Skeletal muscle satellite cell (primary cell): ENCODE data around the gene OCEL1.

Source experiments
- H3K27me3 ChIP-seq: 2 replicates; pipeline ENCODE4 v1.7.0; 2013; ENCODE audit warnings: low read length; ENCODE audit not compliant: control insufficient read depth, insufficient read depth
- H3K36me3 ChIP-seq: 2 replicates; pipeline ENCODE4 v1.7.0; 2013; ENCODE audit warnings: mild to moderate bottlenecking, control low read depth, low read length; ENCODE audit not compliant: insufficient read depth
- H3K4me1 ChIP-seq: 2 replicates; pipeline ENCODE4 v1.7.0; 2013; ENCODE audit warnings: low read length; ENCODE audit not compliant: control insufficient read depth, insufficient read depth
- H3K4me2 ChIP-seq: 2 replicates; pipeline ENCODE4 v1.7.0; 2013; ENCODE audit warnings: mild to moderate bottlenecking, low read length
- H3K4me3 ChIP-seq: 2 replicates; pipeline ENCODE4 v1.7.0; 2013; ENCODE audit warnings: low read length
- H3K9ac ChIP-seq: 2 replicates; pipeline ENCODE4 v1.7.0; 2013; ENCODE audit warnings: mild to moderate bottlenecking, low read depth, low read length, moderate library complexity
- H3K9me3 ChIP-seq: replicated peaks from 2 replicates; pipeline ENCODE4 v1.7.0; 2013; ENCODE audit warnings: mild to moderate bottlenecking, control low read depth, low read length

The OCEL1 gene

GRCh38 chr19:17213334-17213733 lies 12.7 kb upstream of the OCEL1 start:
- Histone ChIP-seq H3K4me3 (no peak overlapping the region), H3K9ac (no peak overlapping the region), H3K4me1 (peaks cover 26% of the 10 kb centered on the region), H3K27me3 (no peaks in the 10 kb centered on the region), H3K9me3 (no peaks in the 10 kb centered on the region), H3K4me2 (no peak overlapping the region), H3K36me3 (peaks cover 50% of the 10 kb centered on the region)

- Histone ChIP-seq H3K27me3 (no peaks in the 10 kb centered on the region), H3K4me1 (peaks cover 19% of the 10 kb centered on the region), H3K4me2 (peak overlapping the region; percentile 82), H3K9ac (peak overlapping the region; percentile 96), H3K4me3 (peak overlapping the region; percentile 95), H3K9me3 (no peaks in the 10 kb centered on the region), H3K36me3 (peaks cover 44% of the 10 kb centered on the region)
Measured at GRCh38 chr19:17214508-17215126, 11.4 kb upstream of the OCEL1 start.

GRCh38 chr19:17215127-17215971 lies 10.7 kb upstream of the OCEL1 start, which contains the start of gene USE1:
USE1 (plus strand) TSS chr19:17215357; CDS start chr19:17215406, 49 bp downstream.
- H3K36me3 ChIP-seq, result peaks cover 39% of the 10 kb centered on the region
- peak within 1 kb of the TSS; percentile 96 for H3K9ac ChIP-seq
- H3K4me2 ChIP-seq, result peak within 1 kb of the TSS; percentile 82
- peak within 1 kb of the TSS; percentile 95 for H3K4me3 ChIP-seq
- no peaks in the 10 kb centered on the region for H3K27me3 ChIP-seq
- H3K9me3 ChIP-seq, result no peaks in the 10 kb centered on the region
- H3K4me1 ChIP-seq, result peaks cover 21% of the 10 kb centered on the region

GRCh38 chr19:17216058-17216670 lies 9.9 kb upstream of the OCEL1 start:
- Histone ChIP-seq H3K4me1 (peaks cover 25% of the 10 kb centered on the region), H3K9ac (no peak overlapping the region), H3K9me3 (no peaks in the 10 kb centered on the region), H3K27me3 (no peaks in the 10 kb centered on the region), H3K4me2 (peak overlapping the region; percentile 82), H3K36me3 (peaks cover 33% of the 10 kb centered on the region), H3K4me3 (peak overlapping the region; percentile 95)

GRCh38 chr19:17219286-17219685 lies 6.7 kb upstream of the OCEL1 start:
- no peak overlapping the region for H3K4me2 ChIP-seq
- H3K4me3 ChIP-seq, result no peak overlapping the region
- peaks cover 13% of the 10 kb centered on the region for H3K36me3 ChIP-seq
- H3K4me1 ChIP-seq, result peaks cover 25% of the 10 kb centered on the region
- H3K9ac ChIP-seq, result no peak overlapping the region
- no peaks in the 10 kb centered on the region for H3K27me3 ChIP-seq
- H3K9me3 ChIP-seq, result no peaks in the 10 kb centered on the region

- peak overlapping the region; percentile 23 for H3K9ac ChIP-seq
- peaks cover 13% of the 10 kb centered on the region for H3K36me3 ChIP-seq
- H3K4me2 ChIP-seq, result peak overlapping the region; percentile 54
- no peak overlapping the region for H3K4me3 ChIP-seq
- H3K27me3 ChIP-seq, result no peaks in the 10 kb centered on the region
- H3K4me1 ChIP-seq, result peaks cover 18% of the 10 kb centered on the region
- H3K9me3 ChIP-seq, result no peaks in the 10 kb centered on the region
Measured at GRCh38 chr19:17220207-17220758, 5.7 kb upstream of the OCEL1 start.

- no peaks in the 10 kb centered on the region for H3K27me3 ChIP-seq
- no peak overlapping the region for H3K4me3 ChIP-seq
- H3K9ac ChIP-seq, result no peak overlapping the region
- peaks cover 7% of the 10 kb centered on the region for H3K36me3 ChIP-seq
- no peaks in the 10 kb centered on the region for H3K9me3 ChIP-seq
- no peak overlapping the region for H3K4me2 ChIP-seq
- H3K4me1 ChIP-seq, result peaks cover 18% of the 10 kb centered on the region
Measured at GRCh38 chr19:17225053-17225452, 973 bp upstream of the OCEL1 start.

- no peaks in the 10 kb centered on the region for H3K27me3 ChIP-seq
- H3K9ac ChIP-seq, result no peak overlapping the region
- no peak overlapping the region for H3K4me3 ChIP-seq
- no peak overlapping the region for H3K4me2 ChIP-seq
- no peaks in the 10 kb centered on the region for H3K9me3 ChIP-seq
- peaks cover 11% of the 10 kb centered on the region for H3K4me1 ChIP-seq
- peaks cover 30% of the 10 kb centered on the region for H3K36me3 ChIP-seq
Measured at GRCh38 chr19:17227798-17228367, 1.9 kb downstream of the OCEL1 start.

- Histone ChIP-seq H3K4me2 (no peak overlapping the region), H3K27me3 (no peaks in the 10 kb centered on the region), H3K4me1 (peaks cover 17% of the 10 kb centered on the region), H3K9me3 (no peaks in the 10 kb centered on the region), H3K36me3 (peaks cover 35% of the 10 kb centered on the region), H3K9ac (no peak overlapping the region), H3K4me3 (no peak overlapping the region)
Measured at GRCh38 chr19:17229890-17230289, 3.9 kb downstream of the OCEL1 start.

- Histone ChIP-seq H3K36me3 (peaks cover 35% of the 10 kb centered on the region), H3K4me3 (no peak overlapping the region)
Measured at GRCh38 chr19:17232258-17232657, 6.2 kb downstream of the OCEL1 start.

GRCh38 chr19:17234911-17235299 lies 8.9 kb downstream of the OCEL1 start:
- Histone ChIP-seq H3K4me3 (peak overlapping the region; percentile 77), H3K4me2 (peak overlapping the region; percentile 93), H3K9ac (peak overlapping the region; percentile 72), H3K9me3 (no peaks in the 10 kb centered on the region), H3K36me3 (peaks cover 44% of the 10 kb centered on the region), H3K4me1 (peaks cover 20% of the 10 kb centered on the region), H3K27me3 (no peaks in the 10 kb centered on the region)

More at GRCh38 chr19:17232258-17232657, 6.2 kb downstream of the OCEL1 start:
- Histone ChIP-seq H3K4me2 (no peak overlapping the region), H3K4me1 (peaks cover 20% of the 10 kb centered on the region), H3K9ac (no peak overlapping the region), H3K27me3 (no peaks in the 10 kb centered on the region), H3K9me3 (no peaks in the 10 kb centered on the region)
